IPS-20b (cell line): ENCODE results near the gene ARHGEF33.

Experiments used
- H3K27ac ChIP-seq: one replicate; pipeline ENCODE4 v1.5.1; 2013; ENCODE audit warnings: low read length
- H3K27me3 ChIP-seq: 2 replicates; pipeline ENCODE4 v1.6.1; 2013; ENCODE audit warnings: mild to moderate bottlenecking, low read length, inconsistent platforms; ENCODE audit not compliant: insufficient read depth
- H3K36me3 ChIP-seq: 2 replicates; pipeline ENCODE4 v1.6.1; 2013; ENCODE audit warnings: low read depth, mild to moderate bottlenecking, inconsistent platforms, low read length, moderate library complexity; ENCODE audit not compliant: insufficient read depth
- H3K4me1 ChIP-seq: 2 replicates; pipeline ENCODE4 v1.6.1; 2013; ENCODE audit warnings: mild to moderate bottlenecking, control low read depth, inconsistent platforms, low read length, moderate library complexity; ENCODE audit not compliant: insufficient read depth
- H3K4me3 ChIP-seq: 2 replicates; pipeline ENCODE4 v1.5.1; 2013; ENCODE audit warnings: mild to moderate bottlenecking, low read length, inconsistent platforms
- H3K9ac ChIP-seq: 2 replicates; pipeline ENCODE4 v1.6.1; 2013; ENCODE audit warnings: low read depth, mild to moderate bottlenecking, inconsistent platforms, low read length, moderate library complexity
- H3K9me3 ChIP-seq: 2 replicates; pipeline ENCODE4 v1.6.1; 2013; ENCODE audit warnings: mild to moderate bottlenecking, low read depth, low read length, inconsistent platforms; ENCODE audit not compliant: insufficient read depth

The ARHGEF33 gene

DNA sequence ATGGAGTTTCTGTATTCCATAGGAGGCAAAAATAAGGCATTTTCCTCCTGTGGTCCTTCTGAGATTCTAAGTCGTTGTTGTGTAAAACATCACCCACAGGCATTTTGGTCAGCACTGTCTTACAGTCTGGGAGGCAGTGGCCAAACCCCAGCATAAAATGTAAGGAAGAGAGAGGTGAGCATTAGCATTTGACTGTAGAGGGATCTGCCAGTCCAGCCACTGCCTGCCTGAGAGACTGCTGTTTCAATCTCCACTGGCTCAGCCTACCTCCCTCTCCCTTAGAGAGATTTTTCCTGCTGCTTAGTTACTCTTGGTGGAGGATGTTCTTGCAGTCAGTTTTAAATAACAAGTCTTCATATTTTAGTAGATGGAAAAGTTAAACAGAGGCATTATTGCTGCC, 77.0 kb downstream of the ARHGEF33 start:
- Histone ChIP-seq H3K27ac (no peak overlapping the region), H3K27me3 (peaks cover 2% of the 10 kb centered on the region; the same call in 1 of the 2 replicates)

DNA sequence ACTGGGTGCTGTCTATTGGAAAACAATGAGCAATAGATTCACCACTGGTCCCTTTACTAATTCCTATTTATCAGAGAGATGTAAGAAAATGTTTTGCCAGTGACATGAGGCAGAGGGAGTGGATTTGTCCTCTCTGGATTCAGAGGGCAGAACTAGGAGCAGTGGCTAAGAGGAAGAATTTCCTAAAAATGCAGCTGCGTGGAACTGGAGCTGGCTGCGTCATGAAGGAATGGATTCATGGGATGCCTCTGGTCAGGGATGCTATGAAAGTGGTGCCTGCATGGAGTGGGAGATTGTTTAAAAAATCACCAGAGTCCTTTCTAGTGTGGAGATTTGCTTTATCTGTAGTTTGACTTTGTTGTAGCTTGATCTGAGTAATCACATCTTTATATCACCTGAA, 78.3 kb downstream of the ARHGEF33 start:
- Histone ChIP-seq H3K4me3 (no peak overlapping the region), H3K4me1 (peaks cover 14% of the 10 kb centered on the region), H3K9me3 (no peaks in the 10 kb centered on the region), H3K36me3 (no peaks in the 10 kb centered on the region), H3K9ac (no peak overlapping the region), H3K27me3 (no peaks in the 10 kb centered on the region), H3K27ac (no peak overlapping the region)

More for the DNA sequence above, 77.0 kb downstream of the ARHGEF33 start:
- Histone ChIP-seq H3K9me3 (no peaks in the 10 kb centered on the region), H3K9ac (no peak overlapping the region), H3K36me3 (no peaks in the 10 kb centered on the region), H3K4me1 (peaks cover 14% of the 10 kb centered on the region), H3K4me3 (no peak overlapping the region)

DNA sequence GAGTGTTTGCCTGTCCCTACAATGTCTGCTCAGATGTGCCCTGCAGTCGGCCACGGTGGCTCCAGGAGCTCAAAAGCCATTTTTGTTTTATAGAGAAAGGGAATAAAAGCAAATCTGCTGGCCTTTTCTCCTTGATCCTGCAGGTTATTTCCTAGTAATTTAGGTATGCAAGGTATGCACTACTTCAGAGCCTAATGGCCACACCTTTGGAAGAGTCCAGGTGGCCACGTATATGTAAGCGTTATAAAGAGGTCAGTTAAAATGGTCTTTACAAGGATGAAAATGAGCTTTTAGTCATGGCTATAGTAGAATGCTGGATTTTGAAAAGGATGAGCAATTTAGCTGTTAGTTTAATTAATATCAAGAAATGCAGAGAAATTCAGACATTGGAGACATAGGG, 81.7 kb downstream of the ARHGEF33 start:
- no peaks in the 10 kb centered on the region for H3K27me3 ChIP-seq
- H3K9me3 ChIP-seq = no peaks in the 10 kb centered on the region
- no peak overlapping the region for H3K27ac ChIP-seq

DNA sequence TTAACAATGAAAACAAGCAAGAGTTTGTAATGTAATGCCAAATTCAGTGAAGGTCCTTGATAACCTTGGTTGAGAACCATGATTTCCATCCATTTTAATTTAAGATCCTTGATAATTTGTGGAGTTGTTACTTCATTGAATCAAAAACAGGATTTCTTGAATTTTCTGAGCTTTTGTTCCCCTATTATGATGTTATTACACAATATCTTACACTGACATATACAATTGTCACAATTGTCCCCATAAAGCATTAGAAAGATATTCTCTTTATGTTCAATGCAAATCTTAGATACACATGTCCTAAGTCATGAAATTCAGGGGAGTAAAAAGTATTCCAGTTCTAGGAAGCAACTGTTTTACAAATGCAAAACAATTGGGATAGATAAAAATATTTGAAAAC, 83.6 kb downstream of the ARHGEF33 start:
- H3K27ac ChIP-seq = no peak overlapping the region
- H3K9ac ChIP-seq = no peak overlapping the region
- no peaks in the 10 kb centered on the region for H3K36me3 ChIP-seq

More for the DNA sequence above, 81.7 kb downstream of the ARHGEF33 start:
- H3K9ac ChIP-seq = no peak overlapping the region
- H3K4me1 ChIP-seq = peaks cover 13% of the 10 kb centered on the region
- H3K4me3 ChIP-seq = no peak overlapping the region
- H3K36me3 ChIP-seq = no peaks in the 10 kb centered on the region

DNA sequence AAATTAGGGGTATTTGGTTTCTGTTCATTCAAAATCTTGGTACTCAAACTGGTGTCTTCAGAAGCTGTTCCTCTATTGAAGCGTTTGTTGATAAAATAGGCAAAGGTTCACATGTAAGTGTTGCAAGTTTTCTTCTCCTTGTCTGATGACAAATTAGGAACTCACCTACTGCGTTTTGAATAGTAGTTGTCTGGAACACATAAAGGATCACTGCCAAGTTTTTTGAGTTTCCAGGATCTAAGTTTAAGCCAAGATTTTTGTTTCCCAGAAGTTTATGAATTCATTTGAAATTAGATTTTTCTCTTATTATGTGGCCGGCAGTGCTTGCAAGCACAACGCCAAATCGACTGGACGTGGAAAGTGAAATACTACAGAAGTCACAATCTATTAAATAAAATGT, 85.4 kb downstream of the ARHGEF33 start:
- Histone ChIP-seq H3K27me3 (no peaks in the 10 kb centered on the region), H3K9me3 (no peaks in the 10 kb centered on the region), H3K4me3 (no peak overlapping the region), H3K27ac (no peak overlapping the region), H3K4me1 (peaks cover 4% of the 10 kb centered on the region; the same call in 1 of the 2 replicates), H3K36me3 (no peaks in the 10 kb centered on the region), H3K9ac (no peak overlapping the region)

More for the DNA sequence above, 83.6 kb downstream of the ARHGEF33 start:
- Histone ChIP-seq H3K4me3 (no peak overlapping the region), H3K4me1 (0 out of 2 replicates have a peak, but pooled peaks cover 4% of the 10 kb centered on the region), H3K27me3 (no peaks in the 10 kb centered on the region), H3K9me3 (no peaks in the 10 kb centered on the region)

DNA sequence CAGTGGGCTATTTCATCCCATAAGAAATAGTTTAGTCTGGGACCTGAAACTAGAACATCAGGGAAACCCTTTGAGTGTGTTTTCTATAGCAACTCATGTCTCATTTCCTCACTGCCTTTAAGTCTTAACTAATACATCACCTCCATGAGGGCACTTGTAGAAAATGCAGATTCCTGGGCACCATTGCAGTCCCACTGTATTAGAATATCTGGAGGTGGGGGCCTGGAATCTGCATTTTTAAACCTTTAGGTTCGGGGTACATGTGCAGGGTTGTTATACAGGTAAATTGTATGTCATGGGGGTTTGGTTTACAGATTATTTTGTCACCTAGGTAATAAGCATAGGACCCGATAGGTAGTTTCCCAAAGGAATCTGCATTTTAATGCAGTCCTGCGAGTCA, 87.4 kb downstream of the ARHGEF33 start:
- no peak overlapping the region for H3K4me3 ChIP-seq
- H3K36me3 ChIP-seq = no peaks in the 10 kb centered on the region
- no peaks in the 10 kb centered on the region for H3K9me3 ChIP-seq
- no peak overlapping the region for H3K27ac ChIP-seq
- H3K4me1 ChIP-seq = peaks cover 4% of the 10 kb centered on the region; the same call in 1 of the 2 replicates
- H3K27me3 ChIP-seq = no peaks in the 10 kb centered on the region
- no peak overlapping the region for H3K9ac ChIP-seq

DNA sequence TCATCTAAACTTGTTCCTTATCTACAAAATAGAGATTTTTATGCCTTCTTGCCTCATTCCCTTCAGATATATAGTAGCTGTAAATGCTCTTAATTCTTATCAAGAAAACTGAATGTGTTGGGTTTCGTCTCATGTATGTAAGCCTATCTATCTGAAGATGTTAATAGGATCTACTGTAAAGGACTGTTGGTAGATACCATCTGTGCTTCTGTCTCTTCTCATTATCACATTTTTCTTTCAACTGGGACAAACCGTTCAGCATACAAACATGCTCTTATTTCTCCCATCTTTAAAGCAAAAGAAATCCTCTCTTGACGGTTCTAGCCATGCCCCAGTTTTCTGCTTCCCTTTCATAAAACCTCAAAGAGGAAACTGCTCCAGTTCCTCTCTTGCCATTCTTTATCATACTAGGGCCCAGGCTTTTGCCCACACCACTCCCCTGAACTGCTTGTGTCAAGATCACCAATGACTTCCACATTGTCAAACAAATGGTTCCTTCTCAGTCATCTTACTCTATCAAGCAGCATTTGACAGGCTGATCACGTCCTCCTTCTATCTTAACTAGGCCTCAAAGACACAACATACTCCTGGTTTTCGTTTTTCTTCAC, 88.7 kb downstream of the ARHGEF33 start:
- Histone ChIP-seq H3K36me3 (no peaks in the 10 kb centered on the region), H3K9me3 (no peaks in the 10 kb centered on the region), H3K4me1 (peaks cover 9% of the 10 kb centered on the region; the same call in 1 of the 2 replicates), H3K27me3 (no peaks in the 10 kb centered on the region), H3K9ac (no peak overlapping the region), H3K27ac (no peak overlapping the region), H3K4me3 (no peak overlapping the region)

DNA sequence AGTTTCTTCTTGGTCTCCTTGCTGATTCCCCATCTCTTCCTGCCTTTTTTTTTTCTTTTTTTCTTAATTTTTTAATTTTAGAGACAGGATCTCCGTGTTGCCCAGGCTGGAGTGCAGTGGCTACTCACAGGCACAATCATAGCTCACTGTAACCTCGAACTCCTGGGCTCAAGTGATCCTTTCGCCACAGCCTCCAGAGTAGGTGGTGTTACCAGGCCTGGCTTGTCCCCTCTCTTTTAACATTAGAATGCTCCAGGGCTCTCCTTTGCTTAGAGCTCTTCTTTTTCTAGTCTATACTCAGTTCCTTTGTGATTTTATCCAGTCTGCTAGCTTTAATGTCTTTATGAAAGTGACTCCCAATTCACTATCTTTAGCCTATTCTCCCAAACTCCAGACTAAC, 89.2 kb downstream of the ARHGEF33 start:
- H3K27ac ChIP-seq = no peak overlapping the region

DNA sequence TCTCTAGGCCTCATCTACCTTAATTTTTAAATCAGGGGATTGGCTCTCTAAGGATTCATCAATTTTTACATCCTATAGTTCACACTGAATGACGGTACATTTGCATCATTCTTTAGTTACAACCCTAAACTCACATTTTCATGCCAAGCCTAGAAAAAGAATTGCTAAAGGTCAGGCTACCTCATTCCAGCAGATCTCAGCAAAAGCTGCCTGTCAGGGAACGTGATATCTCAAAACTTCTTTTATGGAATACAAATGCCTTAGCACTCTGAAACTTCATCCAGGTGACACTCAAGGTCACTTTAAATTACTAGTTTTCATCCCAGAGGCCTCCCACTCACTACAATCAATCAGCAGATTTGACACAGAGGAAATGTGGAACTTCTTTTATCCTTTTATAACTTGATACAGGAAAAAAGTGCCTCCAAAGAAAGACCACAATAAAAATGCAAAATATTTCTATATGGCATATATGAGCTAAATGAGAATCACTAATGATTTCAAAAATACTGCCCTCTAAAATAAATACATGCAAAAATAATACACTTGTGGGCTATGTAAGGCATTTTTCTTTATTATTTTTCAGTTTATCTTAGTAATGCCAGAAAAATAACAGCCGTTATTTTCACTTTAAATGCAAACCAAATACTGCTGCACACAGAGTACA, 91.5 kb downstream of the ARHGEF33 start:
- Histone ChIP-seq H3K4me1 (peaks cover 5% of the 10 kb centered on the region; the same call in 1 of the 2 replicates), H3K36me3 (peaks cover 19% of the 10 kb centered on the region; the same call in 1 of the 2 replicates), H3K9me3 (no peaks in the 10 kb centered on the region), H3K4me3 (no peak overlapping the region), H3K9ac (no peak overlapping the region), H3K27me3 (no peaks in the 10 kb centered on the region), H3K27ac (no peak overlapping the region)

More for the DNA sequence above, 89.2 kb downstream of the ARHGEF33 start:
- H3K27me3 ChIP-seq = no peaks in the 10 kb centered on the region
- no peaks in the 10 kb centered on the region for H3K36me3 ChIP-seq
- H3K9ac ChIP-seq = no peak overlapping the region
- H3K9me3 ChIP-seq = no peaks in the 10 kb centered on the region
- peaks cover 9% of the 10 kb centered on the region; the same call in 1 of the 2 replicates for H3K4me1 ChIP-seq
- H3K4me3 ChIP-seq = no peak overlapping the region

DNA sequence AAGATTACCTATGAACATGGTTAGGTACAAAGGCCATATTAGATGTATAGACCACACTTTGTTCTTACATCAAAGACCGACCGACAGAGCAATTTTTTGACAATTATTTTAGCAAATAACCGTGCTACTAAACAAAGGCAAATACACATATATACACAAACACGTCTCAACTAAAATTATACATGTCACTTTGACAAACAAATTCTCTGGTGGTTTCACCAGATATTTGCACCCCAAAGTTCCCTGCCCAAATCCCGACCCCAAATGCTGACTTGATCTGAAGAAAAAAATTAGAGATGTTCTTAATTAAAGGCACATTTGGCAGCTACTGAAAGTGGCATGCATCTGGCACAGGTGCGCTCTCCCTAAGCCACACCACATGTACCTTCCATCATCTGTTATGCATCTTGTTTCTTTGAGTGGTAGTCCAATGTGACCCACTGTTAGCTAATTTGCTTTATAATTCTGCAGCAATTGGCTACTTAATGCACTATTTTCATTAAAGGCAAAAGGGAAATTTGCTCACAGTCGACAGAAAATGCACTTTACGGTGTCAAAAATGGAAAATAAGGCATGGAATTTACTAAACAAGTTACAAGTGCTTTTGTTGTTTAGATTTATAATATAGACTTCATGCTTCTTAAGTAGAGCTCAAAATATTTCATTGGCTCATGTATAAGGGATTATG, 92.1 kb downstream of the ARHGEF33 start:
- H3K36me3 ChIP-seq = peaks cover 23% of the 10 kb centered on the region; the same call in 1 of the 2 replicates
- H3K9ac ChIP-seq = no peak overlapping the region
- no peak overlapping the region for H3K27ac ChIP-seq

DNA sequence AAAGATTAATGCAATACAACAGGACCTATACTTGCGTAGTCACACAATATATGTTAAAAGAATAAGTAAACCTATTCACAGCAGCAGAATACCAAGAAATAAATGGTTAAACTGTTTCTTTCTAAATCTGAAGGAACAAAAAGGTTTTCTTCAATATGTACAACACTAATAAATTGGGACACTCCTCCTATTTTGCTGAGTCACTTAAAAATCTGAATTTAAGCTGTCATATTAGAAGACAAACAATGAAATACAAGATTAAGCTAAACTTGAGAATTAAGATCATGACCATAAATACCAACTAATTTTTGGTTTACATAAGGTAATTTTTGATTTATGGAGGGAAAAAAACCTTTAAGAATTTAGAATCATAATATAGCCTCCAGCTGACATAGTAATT, 92.8 kb downstream of the ARHGEF33 start:
- Histone ChIP-seq H3K27me3 (no peaks in the 10 kb centered on the region), H3K9me3 (no peaks in the 10 kb centered on the region), H3K9ac (no peak overlapping the region), H3K4me1 (peaks cover 5% of the 10 kb centered on the region; the same call in 1 of the 2 replicates), H3K27ac (no peak overlapping the region), H3K4me3 (no peak overlapping the region), H3K36me3 (peaks cover 30% of the 10 kb centered on the region)

More for the DNA sequence above, 92.1 kb downstream of the ARHGEF33 start:
- Histone ChIP-seq H3K4me3 (no peak overlapping the region), H3K9me3 (no peaks in the 10 kb centered on the region), H3K4me1 (peaks cover 5% of the 10 kb centered on the region; the same call in 1 of the 2 replicates), H3K27me3 (no peaks in the 10 kb centered on the region)
